HG03139 (cell line): ENCODE data around the gene DOK3.

ENCODE experiments used
- ATAC-seq: cut with Tn5 transposase; IDR thresholded peaks from one replicate; pipeline ENCODE4 v1.9.1; 2021; ENCODE audit not compliant: unreplicated experiment

Gene DOK3

GRCh38 chr5:177513500-177513899 is 3.9 kb upstream of the DOK3 start:
- no peak for ATAC-seq

- no peak for ATAC-seq
Observed at GRCh38 chr5:177512736-177513380, 3.2 kb upstream of the DOK3 start.

DNA sequence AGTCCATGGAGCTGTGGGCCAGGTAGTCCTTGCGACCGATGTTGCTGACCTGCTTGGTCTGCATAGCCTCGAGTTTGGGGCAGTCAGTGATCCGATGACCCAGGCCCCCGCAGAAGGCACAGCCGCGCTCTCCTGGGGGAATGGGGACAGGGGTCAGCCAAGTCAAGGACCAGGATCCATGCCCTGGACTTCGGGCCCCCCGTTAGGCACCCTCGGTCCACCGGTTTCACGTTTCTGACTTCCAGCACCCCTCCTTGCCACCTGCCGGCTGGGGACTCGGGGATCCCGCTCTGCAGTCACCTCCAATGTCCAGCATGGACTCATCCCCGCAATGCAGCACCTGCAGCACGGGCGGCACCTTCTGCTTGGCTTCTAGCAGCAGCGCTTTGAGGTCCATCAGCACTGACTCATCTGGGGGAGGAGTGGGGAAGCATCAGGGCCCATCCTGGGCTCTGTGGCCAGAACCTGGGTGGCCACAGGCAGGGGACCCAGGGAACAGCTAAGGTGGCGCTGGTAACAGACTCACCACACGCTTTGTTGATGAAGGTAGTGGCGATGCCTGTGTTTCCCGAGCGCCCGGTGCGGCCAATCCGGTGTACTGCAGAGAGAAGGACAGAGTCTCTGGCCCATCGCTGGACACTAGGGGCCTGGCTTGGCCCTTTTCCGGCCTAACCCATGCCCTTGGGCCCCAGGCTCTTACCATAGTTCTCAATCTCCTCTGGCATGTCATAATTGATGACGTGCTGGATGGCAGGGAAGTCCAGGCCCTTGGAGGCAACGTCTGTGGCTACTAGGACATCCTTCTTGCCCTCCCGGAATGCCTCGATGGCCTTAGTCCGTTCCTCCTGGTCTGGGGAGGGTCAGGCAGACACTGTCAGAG is 2.4 kb upstream of the DOK3 start:
- ATAC-seq = no peak

DNA sequence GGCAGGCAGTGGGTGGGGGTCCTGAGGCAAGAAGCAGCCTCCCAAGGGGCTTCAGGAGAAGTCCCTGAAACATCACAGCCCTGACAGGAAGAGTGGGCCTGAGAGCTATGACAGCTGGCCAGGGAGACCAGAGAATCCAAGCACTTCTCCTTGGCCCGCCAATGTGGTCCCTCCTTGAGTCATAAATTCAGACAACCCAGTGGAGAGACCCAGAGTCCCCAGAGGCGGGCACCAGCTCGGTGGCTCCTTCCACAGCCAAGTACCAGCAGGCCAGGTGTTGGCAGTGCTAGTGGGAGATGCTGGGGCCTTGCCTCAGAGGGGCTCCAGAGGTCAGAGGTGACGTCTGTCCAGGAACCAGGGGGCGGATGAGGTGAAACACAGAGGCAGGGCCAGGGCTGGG is 1.6 kb upstream of the DOK3 start:
- ATAC-seq = no peak

- peak; percentile 29 for ATAC-seq
Observed at GRCh38 chr5:177510567-177511053, 984 bp upstream of the DOK3 start.

GRCh38 chr5:177509991-177510566 is 453 bp upstream of the DOK3 start:
- no peak for ATAC-seq

DNA sequence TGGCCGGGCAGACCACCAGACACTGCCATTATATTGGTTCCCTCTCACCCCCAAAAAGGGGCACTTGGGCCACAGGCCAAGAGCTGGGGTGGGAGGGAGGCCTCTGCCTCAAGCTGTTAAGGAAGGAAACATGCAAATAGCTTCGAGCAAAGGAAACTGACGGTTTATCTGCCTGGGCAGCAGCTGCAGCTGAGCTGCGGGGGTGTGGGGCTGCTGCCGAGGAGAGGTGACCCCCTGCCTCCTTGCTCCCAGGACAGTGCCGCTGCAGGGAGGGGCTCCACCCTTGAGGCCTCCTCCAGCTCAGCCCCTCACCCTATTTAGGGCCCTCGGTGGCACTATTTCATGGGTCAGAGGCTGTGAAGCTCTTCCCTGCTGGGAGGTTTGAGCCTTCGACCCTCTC is 789 bp downstream of the DOK3 start:
- no peak for ATAC-seq

DNA sequence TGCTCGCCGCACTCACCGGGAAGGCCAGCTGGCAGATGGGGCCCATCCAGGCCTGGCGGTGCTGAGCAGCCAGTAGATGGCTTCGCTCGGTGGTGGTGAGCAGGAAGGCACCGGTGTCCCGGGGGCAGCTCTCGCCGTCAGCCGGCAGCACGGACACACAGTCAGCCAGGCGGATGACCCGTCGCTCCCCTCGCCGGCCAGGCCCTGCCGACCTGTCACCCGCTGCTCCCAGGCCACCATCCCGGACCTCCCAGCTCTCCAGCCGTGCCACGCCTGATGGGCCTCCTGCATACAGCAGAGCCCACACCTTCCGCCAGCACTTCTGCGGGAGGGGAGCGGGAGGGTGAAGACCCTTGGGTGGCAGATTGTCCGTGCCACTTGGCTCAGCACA is 1.4 kb downstream of the DOK3 start:
- no peak for ATAC-seq

DNA sequence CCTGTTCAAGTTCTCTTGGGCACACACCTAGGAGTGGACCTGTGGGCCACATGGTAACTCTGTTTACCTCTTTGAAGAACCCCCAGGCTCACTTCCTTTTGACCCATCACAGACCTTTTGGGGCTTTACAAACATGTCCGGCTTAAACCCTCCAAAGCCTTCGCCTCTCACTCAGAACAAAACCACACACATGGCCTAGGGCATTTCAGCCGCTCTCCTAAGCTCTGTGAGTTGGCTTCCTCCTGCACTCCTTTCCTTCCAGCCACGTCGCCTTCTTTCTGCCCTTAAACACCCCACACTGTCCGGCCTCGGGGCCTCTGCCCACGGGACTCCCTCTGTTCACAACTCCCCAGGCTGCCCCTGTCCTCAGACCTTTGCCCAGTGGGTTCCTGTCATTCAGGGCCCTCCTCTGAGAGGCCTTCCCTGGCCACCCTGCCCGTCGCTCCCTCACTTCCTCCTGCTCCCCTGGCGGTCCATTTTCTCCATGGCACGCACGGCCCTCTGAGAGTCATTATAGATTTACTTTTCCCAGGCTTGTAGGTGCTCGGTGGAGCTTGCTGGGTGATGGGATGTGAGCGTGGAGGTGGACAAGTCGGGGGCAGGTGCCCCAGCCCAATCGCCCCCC is 1.9 kb downstream of the DOK3 start:
- ATAC-seq = no peak

GRCh38 chr5:177507165-177507564 is 2.5 kb downstream of the DOK3 start:
- ATAC-seq = no peak

GRCh38 chr5:177505075-177505474 is 4.6 kb downstream of the DOK3 start:
- ATAC-seq = no peak

DNA sequence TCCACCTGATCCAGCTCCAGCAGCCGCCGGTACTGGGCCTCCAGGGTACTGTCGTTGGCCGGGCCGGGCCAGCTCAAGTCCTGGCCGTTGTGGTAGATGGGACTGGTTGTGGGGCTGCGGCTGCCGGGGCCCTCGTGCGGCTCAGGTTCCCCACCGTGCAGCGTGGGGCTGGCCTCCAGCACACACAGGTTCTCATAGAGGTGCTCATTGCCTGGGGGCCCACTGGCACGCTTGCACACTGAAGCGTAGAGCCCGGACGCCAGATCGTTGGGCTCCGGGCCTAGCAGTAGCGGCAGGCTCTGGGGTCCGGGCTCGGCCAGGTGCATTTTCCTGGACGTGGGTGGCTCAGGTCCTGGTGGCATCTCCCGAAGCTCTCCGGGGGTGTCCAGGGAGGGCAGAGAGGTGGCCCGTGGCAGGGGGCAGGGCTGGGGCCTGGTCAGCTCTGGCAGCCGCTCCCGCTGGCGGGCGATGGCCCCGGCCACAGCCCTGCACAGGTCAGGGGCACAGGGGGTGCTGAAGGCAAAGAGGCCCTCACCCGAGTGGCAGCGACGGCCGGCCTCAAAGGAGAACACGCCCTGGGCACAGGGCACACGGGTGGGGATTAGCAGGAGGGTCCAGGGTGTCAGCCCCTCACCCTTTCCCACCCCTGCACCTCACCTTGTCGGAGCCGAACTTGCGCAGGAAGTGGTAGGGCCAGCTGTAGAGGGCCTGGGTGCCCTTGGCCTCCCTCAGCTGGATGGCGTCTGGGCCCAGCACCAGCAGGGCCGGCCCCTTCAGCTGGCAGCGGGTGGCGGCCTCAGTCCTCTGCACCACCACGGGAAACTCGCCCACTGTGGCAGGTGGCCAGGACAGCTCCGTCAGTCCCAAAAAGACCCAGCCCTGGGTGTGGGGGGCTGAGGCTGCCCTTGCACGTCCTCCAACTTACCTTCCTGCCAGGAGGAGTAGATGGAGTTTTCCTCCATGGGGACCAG is 5.3 kb downstream of the DOK3 start:
- no peak for ATAC-seq

DNA sequence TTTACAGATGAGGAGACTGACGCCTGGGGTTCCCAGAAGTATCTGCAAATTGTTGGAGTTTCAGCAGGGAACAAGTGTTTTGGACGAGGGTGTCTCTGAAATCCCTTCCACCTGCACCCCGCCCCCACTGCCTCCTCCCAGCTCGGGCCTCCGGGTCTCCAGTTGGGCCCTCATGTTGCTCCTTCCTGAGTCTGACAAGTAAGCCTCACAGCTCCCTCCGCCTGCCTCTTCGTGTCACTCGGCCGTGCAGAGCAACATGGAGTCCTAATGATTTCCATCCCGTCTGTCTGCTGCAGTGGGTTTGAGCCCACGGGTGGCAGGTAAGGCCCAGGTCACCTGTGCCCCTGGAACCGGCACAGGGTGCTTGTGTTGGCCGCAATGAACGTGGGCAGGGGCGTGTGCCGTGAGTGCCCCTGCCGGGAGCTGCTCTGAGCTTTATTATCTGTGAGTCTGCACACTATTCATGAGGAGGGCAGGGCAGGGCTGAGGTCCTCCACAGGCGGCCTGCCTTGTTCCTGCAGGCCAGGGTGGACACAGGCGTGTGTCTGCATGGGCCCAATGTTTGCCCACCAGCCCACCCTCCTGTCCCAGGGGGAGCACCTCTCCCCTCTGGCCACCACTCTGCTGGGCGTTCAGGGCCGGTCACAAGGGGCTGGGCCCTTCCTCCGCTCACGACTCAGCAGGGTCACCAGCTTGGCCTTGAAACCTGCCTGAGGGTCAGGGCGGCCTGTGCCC is 6.1 kb downstream of the DOK3 start:
- no peak for ATAC-seq

- no peak for ATAC-seq
Observed at GRCh38 chr5:177502886-177503285, 6.7 kb downstream of the DOK3 start.

GRCh38 chr5:177501874-177502678 is 7.5 kb downstream of the DOK3 start:
- ATAC-seq = no peak

GRCh38 chr5:177500685-177501522 is 8.7 kb downstream of the DOK3 start:
- no peak for ATAC-seq

DNA sequence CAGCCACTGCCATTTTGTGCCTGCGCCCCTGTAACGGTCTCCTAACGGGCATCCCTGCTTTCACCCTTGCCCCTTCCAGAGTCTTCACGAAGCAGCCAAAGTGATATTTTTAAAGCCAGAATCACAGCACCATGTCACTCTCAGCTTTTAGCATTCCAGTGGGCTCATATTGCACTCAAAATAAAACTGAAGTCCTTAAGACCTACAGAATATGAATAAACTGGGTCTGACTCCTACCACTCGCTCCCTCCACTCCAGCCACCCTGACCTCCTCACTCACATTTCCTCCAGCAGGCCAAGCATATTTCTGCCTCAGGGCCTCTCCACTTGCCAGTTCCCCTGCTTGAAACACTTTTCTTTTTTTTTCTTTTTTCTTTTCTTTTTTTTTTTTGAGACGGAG is 9.8 kb downstream of the DOK3 start:
- no peak for ATAC-seq
